Body of pancreas (tissue), 4 donors: ENCODE data around the gene SLC40A1.

Source experiments
- POLR2A ChIP-seq, 3 donors: fragments of 450-650 bp; IDR thresholded peaks; one replicate each; pipeline ENCODE4 v1.6.1; 2016; ENCODE audit warnings: antibody characterized with exemption in 3 of 3, mild to moderate bottlenecking in 2 of 3
- TF ChIP-seq, protein P1 (sequence below), 7 experiments: fragments of 450-650 bp in 4 of 7; fragments of 200-600 bp in 3 of 7; sonication (generic) in 3 of 7; IDR thresholded peaks; one replicate each; pipeline ENCODE4 v1.5.1; 2016 to 2019; ENCODE audit warnings: antibody characterized with exemption in 7 of 7

DNA sequence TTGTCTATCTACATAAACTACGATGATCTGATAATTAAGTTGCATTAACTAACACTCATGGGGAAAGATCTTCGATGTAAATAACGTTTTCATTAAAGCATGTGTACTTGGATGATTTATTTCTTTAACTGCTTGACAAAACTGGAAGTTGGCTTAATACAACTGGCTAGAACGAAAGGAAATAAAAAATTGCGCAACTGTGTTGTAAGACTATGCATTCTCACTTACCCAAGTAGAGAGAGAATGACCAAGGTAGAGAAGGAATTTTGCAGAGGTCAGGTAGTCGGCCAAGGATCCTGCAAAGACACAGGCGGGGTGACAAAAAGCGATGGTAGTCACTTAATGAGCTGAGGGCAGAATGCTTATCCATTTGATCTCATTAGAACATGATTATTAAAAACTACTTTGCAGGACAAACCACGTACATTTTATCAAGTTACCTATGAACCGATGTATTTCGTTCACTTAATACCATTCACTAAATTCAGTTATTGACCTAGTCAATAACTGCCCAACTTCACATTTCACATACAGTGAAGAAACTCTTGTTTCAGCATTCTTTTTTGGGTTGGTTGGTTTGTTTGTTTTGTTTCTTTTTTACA lies 900 bp downstream of the SLC40A1 start:
- TF ChIP-seq, protein P1, sequence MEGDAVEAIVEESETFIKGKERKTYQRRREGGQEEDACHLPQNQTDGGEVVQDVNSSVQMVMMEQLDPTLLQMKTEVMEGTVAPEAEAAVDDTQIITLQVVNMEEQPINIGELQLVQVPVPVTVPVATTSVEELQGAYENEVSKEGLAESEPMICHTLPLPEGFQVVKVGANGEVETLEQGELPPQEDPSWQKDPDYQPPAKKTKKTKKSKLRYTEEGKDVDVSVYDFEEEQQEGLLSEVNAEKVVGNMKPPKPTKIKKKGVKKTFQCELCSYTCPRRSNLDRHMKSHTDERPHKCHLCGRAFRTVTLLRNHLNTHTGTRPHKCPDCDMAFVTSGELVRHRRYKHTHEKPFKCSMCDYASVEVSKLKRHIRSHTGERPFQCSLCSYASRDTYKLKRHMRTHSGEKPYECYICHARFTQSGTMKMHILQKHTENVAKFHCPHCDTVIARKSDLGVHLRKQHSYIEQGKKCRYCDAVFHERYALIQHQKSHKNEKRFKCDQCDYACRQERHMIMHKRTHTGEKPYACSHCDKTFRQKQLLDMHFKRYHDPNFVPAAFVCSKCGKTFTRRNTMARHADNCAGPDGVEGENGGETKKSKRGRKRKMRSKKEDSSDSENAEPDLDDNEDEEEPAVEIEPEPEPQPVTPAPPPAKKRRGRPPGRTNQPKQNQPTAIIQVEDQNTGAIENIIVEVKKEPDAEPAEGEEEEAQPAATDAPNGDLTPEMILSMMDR (IDR thresholded peaks at IDR 0.05) = no peak
- peak in 2 of 3 donors; percentile 9 to 25 for TF ChIP-seq POLR2A (IDR thresholded peaks at IDR 0.05)
